Measurements from ENCODE around the gene HIVEP3.
"Not testable (repeated sequence)": the region's sequence is repeated elsewhere in the genome, so short reads cannot be mapped to it uniquely, and the experiment has no call there.

HIVEP3 gene

GRCh38 chr1:41568204-41568603 is 350.5 kb downstream of the HIVEP3 start:
- no peak for DNase-seq

- DNase-seq = no peak
Observed at GRCh38 chr1:41566969-41567368, 351.8 kb downstream of the HIVEP3 start.

- DNase-seq = no peak
Observed at GRCh38 chr1:41566274-41566885, 352.3 kb downstream of the HIVEP3 start.

- no peak for DNase-seq
Observed at GRCh38 chr1:41564741-41565475, 353.8 kb downstream of the HIVEP3 start.

- no peak for DNase-seq
Observed at GRCh38 chr1:41562328-41562727, 356.4 kb downstream of the HIVEP3 start.

- no peak for DNase-seq
Observed at GRCh38 chr1:41560931-41561330, 357.8 kb downstream of the HIVEP3 start.

GRCh38 chr1:41560496-41560895 is 358.2 kb downstream of the HIVEP3 start:
- no peak for DNase-seq

- no peak for DNase-seq
Observed at GRCh38 chr1:41559331-41559730, 359.4 kb downstream of the HIVEP3 start.

GRCh38 chr1:41558761-41559171 is 360.0 kb downstream of the HIVEP3 start:
- no peak for DNase-seq

- DNase-seq = no peak
Observed at GRCh38 chr1:41557751-41558455, 360.8 kb downstream of the HIVEP3 start.

- not testable (repeated sequence) for DNase-seq
Observed at GRCh38 chr1:41554746-41555145, 364.0 kb downstream of the HIVEP3 start.

GRCh38 chr1:41547781-41548560 is 370.8 kb downstream of the HIVEP3 start:
- no peak for DNase-seq

GRCh38 chr1:41547336-41547735 is 371.4 kb downstream of the HIVEP3 start:
- DNase-seq = no peak

GRCh38 chr1:41546833-41547135 is 371.9 kb downstream of the HIVEP3 start:
- DNase-seq = no peak

GRCh38 chr1:41545996-41546832 is 372.5 kb downstream of the HIVEP3 start:
- no peak for DNase-seq

GRCh38 chr1:41542196-41542930 is 376.4 kb downstream of the HIVEP3 start:
- DNase-seq = no peak

- no peak for DNase-seq
Observed at GRCh38 chr1:41541592-41541952, 377.1 kb downstream of the HIVEP3 start.

GRCh38 chr1:41540886-41541591 is 377.7 kb downstream of the HIVEP3 start:
- DNase-seq = no peak

- no peak for DNase-seq
Observed at GRCh38 chr1:41539999-41540398, 378.7 kb downstream of the HIVEP3 start.

- no peak for DNase-seq
Observed at GRCh38 chr1:41539418-41539805, 379.3 kb downstream of the HIVEP3 start.

GRCh38 chr1:41538741-41539417 is 379.8 kb downstream of the HIVEP3 start:
- no peak for DNase-seq

All from 8988T (cell line).